ENCODE measurements around the gene NLRC5.

DNA sequence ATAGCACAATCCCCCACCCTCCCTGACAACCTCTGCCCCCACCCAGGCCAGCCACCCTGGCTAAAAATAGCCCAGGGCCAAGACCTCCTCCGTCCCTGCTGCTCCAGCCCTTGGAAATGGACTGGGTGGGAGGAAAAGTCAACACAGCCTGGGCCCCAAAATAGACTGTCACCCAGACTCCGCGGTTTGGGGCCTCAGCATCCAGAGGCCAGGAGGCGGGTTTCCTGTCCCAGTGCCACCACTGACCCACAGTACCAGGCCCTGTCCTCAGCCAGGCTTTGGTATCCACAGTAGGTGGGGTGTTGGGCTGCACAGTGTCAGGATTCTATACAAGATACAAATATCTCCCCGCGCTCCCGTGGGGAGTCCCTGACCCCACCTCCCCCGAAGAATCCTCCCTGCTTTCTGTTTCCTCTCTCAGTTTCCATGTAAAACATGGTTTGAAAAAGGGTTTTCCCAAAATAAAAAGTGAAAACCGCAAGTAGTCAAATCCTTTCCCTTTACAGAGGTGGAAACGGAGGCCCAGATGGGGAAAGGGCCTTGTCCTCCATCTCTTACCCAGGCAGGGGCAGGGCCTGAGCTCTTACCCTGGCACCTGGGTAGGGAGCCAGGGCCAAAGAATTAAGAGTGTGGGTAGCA is 123.2 kb downstream of the NLRC5 start:
- TF ChIP-seq, protein P1, sequence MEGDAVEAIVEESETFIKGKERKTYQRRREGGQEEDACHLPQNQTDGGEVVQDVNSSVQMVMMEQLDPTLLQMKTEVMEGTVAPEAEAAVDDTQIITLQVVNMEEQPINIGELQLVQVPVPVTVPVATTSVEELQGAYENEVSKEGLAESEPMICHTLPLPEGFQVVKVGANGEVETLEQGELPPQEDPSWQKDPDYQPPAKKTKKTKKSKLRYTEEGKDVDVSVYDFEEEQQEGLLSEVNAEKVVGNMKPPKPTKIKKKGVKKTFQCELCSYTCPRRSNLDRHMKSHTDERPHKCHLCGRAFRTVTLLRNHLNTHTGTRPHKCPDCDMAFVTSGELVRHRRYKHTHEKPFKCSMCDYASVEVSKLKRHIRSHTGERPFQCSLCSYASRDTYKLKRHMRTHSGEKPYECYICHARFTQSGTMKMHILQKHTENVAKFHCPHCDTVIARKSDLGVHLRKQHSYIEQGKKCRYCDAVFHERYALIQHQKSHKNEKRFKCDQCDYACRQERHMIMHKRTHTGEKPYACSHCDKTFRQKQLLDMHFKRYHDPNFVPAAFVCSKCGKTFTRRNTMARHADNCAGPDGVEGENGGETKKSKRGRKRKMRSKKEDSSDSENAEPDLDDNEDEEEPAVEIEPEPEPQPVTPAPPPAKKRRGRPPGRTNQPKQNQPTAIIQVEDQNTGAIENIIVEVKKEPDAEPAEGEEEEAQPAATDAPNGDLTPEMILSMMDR (IDR thresholded peaks at IDR 0.05), result no peak
- no peak for TF ChIP-seq POLR2A (IDR thresholded peaks at IDR 0.05)

All from lower leg skin (tissue), 3 donors.